IgD-negative memory B cell (primary cell): ENCODE results near the gene ACIN1. TPM values are rescaled to one million over a fixed set of nuclear protein-coding genes. Genes with fewer than 3 reads are reported as not detected.
A peak's percentile ranks its signal among the peaks of the same experiment; 100 is the strongest.

Experiments used
- H3K27ac Mint-ChIP-seq, 3 donors: one replicate each; pipeline ENCODE4 v1.8.0; 2020 to 2022; ENCODE audit warnings: mild to moderate bottlenecking in 3 of 3, mixed read lengths in 3 of 3, moderate library complexity in 1 of 3
- H3K27me3 Mint-ChIP-seq: one replicate; pipeline ENCODE4 v1.8.0; 2021; ENCODE audit warnings: mixed read lengths
- H3K36me3 Mint-ChIP-seq: one replicate; pipeline ENCODE4 v1.8.0; 2020; ENCODE audit warnings: mild to moderate bottlenecking, mixed read lengths
- H3K4me1 Mint-ChIP-seq, 3 donors: one replicate each; pipeline ENCODE4 v1.8.0; 2020 to 2022; ENCODE audit warnings: mixed read lengths in 3 of 3, mild to moderate bottlenecking in 1 of 3
- H3K4me3 Mint-ChIP-seq, 4 donors: one replicate each; pipeline ENCODE4 v1.8.0; 2020 to 2022; ENCODE audit warnings: mild to moderate bottlenecking in 4 of 4, mixed read lengths in 4 of 4, moderate library complexity in 3 of 4
- H3K9me3 Mint-ChIP-seq, 3 donors: one replicate each; pipeline ENCODE4 v1.8.0; 2020 to 2021; ENCODE audit warnings: mixed read lengths in 3 of 3, mild to moderate bottlenecking in 1 of 3
- polyA plus RNA-seq: library from polyadenylated mRNA; unstranded; fragments of 300-500 nt; fragmentation: Illumina TruSeq; gene quantifications from one replicate; pipeline ENCODE4 v1.2.3, GENCODE V29; 2021

The ACIN1 gene
- polyA plus RNA-seq, 1 donor from 2014 or later = 18.8 TPM

DNA sequence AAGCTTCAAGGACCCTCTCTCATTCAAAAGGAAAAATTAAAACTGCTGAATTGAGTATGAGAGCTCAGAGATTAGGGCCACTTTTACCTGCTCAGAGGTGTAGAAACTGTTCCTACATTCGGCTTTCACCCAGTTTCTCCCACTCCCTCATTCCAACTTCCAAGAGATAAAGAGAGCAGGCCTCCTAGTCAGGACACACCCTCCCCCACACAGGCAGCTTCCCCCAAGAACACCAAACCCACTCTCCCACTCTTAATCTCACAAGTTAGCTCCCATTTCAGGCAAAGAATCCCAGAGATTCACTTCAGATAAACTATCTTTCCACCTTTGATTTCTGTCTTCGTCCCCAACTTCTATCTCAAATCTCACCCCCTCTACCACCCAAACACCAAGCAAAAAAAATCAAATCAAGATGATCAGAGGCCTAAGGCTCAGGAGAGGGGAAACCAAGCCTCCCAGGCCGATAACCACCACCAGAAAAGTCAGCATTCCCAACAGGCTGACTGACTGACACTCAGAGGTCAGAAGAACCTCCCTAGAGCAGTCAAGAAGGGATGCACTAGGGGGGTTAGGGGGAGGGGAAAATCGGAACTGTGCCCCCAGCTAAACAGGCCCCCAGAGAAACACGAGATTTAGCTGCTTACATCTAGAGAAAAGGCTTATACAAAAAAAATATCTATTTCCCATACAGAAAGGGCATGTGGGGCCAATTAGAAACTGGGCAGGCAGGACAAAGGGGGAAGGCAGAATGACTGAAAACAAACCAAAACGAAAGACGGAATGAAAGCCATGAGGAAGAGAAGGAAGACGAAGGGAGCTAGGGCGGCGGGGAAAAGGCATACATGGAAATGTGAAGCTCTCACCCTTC lies 24.4 kb downstream of the ACIN1 start:
- peak overlapping the region; percentile 88 to 94 (median 93) for H3K27ac Mint-ChIP-seq
- no peaks in the 10 kb centered on the region for H3K9me3 Mint-ChIP-seq
- H3K36me3 Mint-ChIP-seq = peaks cover 3% of the 10 kb centered on the region
- H3K4me1 Mint-ChIP-seq = peaks cover 20 to 30% (median 25%) of the 10 kb centered on the region in 3 donors
- H3K4me3 Mint-ChIP-seq = peak overlapping the region; percentile 88 to 98 (median 95)
- H3K27me3 Mint-ChIP-seq = no peaks in the 10 kb centered on the region

DNA sequence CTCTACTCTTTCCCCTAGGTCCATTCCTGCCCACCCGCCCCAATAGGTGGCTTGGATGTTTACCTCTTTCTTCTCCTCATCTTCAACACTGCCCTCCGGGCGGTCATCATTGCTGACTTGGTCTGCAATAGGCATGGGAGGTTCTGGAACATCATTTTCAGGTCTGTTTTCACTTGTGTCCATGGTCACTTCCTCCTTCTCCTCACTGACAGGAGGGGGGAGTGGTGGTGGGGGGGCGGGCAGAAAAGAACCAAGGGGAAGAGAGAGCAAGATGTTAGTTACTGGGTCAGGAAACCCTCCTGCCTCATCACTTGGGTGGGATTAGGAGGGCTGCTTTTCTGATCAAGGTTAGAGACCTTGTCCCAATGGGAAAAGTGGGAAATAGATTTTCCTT lies 25.5 kb downstream of the ACIN1 start:
- H3K27ac Mint-ChIP-seq = peak overlapping the region; percentile 39 to 89 (median 53)
- H3K36me3 Mint-ChIP-seq = peaks cover 3% of the 10 kb centered on the region
- H3K4me3 Mint-ChIP-seq = peak overlapping the region in 3 of 4 donors; percentile 32 to 88 (median 49)
- peaks cover 20 to 30% (median 25%) of the 10 kb centered on the region in 3 donors for H3K4me1 Mint-ChIP-seq
- H3K27me3 Mint-ChIP-seq = no peaks in the 10 kb centered on the region
- no peaks in the 10 kb centered on the region for H3K9me3 Mint-ChIP-seq

DNA sequence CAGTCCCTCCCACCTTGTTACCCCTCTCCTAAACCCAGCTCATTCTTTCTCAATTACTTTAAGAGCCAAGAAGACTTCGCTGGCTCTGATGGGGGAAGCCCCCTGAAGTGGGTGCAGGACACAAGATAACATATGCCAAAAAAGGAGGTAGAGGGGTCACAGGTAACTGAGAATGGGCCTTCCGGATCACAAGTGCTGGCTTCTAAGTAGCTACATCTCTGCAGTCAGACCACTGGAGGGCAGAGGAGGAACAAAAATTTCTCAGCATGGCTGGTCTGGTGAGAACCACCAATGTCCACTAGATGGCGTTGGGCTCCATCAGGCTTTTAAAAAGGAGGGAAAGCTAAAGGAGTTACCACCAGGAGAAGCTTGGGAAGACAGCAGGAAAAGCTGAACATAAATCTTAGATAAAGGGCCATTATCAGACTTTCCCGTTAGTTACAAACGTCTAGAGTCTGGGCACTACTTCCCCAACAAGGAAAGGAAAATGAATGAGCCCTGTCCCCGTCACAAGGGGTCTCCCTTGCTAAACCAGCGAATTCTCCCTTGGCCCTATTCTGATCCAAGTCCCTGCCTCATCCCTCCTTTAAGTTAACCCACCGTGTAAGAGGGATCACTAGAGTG lies 26.0 kb downstream of the ACIN1 start:
- Mint-ChIP-seq H3K27ac (peak overlapping the region; percentile 88 to 92 (median 89)), H3K36me3 (peaks cover 3% of the 10 kb centered on the region), H3K9me3 (no peaks in the 10 kb centered on the region), H3K27me3 (no peaks in the 10 kb centered on the region), H3K4me1 (peaks cover 20 to 30% (median 25%) of the 10 kb centered on the region in 3 donors), H3K4me3 (peak overlapping the region in 3 of 4 donors; percentile 32 to 88 (median 49))

DNA sequence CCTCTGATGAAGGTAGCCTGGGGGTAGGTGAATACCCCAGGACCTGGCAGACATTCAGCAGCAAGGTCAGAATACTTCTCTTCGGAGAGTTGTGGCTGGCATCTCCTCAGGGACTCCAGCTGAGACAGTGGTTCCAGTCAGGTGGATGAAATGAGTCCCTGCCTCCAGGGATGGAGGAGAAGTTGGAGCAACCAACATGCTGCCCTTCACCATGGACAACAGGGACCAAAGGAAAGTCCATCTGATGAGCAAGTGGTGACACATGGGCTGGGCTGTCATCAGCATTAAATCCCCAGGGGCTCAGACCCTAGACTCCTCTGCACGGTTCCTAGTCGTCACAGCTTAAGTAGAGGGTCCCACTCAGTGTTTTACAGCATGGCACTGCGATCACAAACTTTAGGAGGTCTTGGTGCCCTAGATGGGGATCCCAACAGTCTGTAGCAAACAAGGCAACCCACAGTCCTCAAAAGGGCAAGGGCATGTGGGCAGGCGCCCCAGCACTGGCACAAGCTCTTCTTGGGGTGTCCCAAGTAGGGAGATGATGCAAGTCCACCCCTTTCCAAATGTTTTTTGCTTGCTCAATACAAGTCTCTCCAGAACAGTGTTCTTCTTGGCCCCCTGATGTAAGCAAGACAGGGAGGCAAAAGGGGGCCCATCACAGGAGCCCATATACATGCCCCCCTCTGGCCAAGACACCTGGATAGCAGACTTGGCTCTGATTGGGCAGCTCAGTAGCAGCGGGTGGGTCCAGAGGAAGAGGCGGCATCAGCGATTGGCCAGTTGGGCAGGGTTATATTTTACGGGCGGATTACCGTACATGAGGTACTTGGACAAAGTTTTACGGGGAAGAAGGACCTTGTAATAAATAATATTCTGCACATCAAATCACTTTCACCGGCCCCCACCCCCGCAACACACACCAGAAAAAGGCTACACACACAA lies 26.8 kb downstream of the ACIN1 start:
- Mint-ChIP-seq H3K27ac (peak overlapping the region in 2 of 3 donors; percentile 88 to 89), H3K27me3 (no peaks in the 10 kb centered on the region), H3K4me1 (peaks cover 20 to 30% (median 25%) of the 10 kb centered on the region in 3 donors), H3K9me3 (no peaks in the 10 kb centered on the region), H3K4me3 (no peak overlapping the region), H3K36me3 (peaks cover 3% of the 10 kb centered on the region)

GRCh38 chr14:23066855-23067744 lies 27.8 kb downstream of the ACIN1 start:
- H3K4me3 Mint-ChIP-seq = no peak overlapping the region
- H3K27me3 Mint-ChIP-seq = no peaks in the 10 kb centered on the region
- H3K4me1 Mint-ChIP-seq = peaks cover 20 to 24% (median 23%) of the 10 kb centered on the region in 3 donors
- H3K27ac Mint-ChIP-seq = no peak overlapping the region
- H3K36me3 Mint-ChIP-seq = peaks cover 3% of the 10 kb centered on the region
- no peaks in the 10 kb centered on the region for H3K9me3 Mint-ChIP-seq

- H3K9me3 Mint-ChIP-seq = no peaks in the 10 kb centered on the region
- no peak overlapping the region for H3K27ac Mint-ChIP-seq
- peaks cover 3% of the 10 kb centered on the region for H3K36me3 Mint-ChIP-seq
- peaks cover 14 to 17% (median 16%) of the 10 kb centered on the region in 3 donors for H3K4me1 Mint-ChIP-seq
- no peaks in the 10 kb centered on the region for H3K27me3 Mint-ChIP-seq
- H3K4me3 Mint-ChIP-seq = peak overlapping the region in 1 of 4 donors; percentile 50
Observed at GRCh38 chr14:23066368-23066767, 28.6 kb downstream of the ACIN1 start.

DNA sequence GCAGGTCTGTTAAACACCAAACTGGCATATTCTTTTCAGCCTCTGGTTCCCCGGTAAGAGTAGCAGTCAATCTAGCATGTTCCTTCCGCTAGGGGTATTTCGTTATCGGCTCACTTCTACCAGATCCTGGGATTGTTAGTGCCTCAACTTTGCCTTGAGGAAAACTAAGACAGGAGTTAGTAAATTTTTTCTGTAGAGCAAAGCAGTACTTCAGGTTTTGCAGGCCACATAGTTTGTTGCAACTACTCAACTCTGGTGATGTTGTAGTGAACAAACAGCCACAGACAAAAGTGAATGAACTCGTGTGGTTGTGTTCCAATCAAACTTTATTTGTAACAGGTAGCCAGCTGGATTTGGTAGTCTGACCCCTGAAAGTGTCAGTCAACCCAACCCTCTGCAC lies 31.3 kb downstream of the ACIN1 start:
- Mint-ChIP-seq H3K4me1 (peaks cover under 1 to 3% (median 1%) of the 10 kb centered on the region in 3 donors), H3K36me3 (peaks cover 5% of the 10 kb centered on the region), H3K4me3 (peak overlapping the region in 1 of 4 donors; percentile 6), H3K9me3 (no peaks in the 10 kb centered on the region), H3K27ac (peak overlapping the region in 2 of 3 donors; percentile 59 to 67), H3K27me3 (no peaks in the 10 kb centered on the region)

DNA sequence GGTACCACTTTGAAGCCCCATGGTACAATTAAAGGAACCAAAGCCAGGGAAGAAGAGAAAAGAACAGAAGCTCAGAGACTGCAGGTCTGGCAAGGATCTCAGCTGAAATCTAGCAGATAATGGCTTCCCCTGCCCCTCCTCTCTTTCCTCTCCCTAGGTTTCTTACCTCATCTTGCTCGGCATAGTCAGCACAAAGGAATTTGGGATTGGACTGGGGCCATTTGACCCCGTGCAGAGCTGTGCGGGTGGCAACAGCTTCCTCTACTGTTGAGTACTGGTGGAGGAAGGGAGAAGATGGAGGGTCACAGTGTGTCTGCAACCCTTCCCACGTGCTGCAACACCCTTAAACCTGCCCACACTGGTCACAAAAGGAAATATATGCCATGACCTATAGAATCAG lies 32.9 kb downstream of the ACIN1 start:
- Mint-ChIP-seq H3K27ac (no peak overlapping the region), H3K27me3 (no peaks in the 10 kb centered on the region), H3K4me3 (no peak overlapping the region), H3K9me3 (no peaks in the 10 kb centered on the region), H3K36me3 (peaks cover 7% of the 10 kb centered on the region), H3K4me1 (peaks cover 3 to 5% (median 4%) of the 10 kb centered on the region in 3 donors)

DNA sequence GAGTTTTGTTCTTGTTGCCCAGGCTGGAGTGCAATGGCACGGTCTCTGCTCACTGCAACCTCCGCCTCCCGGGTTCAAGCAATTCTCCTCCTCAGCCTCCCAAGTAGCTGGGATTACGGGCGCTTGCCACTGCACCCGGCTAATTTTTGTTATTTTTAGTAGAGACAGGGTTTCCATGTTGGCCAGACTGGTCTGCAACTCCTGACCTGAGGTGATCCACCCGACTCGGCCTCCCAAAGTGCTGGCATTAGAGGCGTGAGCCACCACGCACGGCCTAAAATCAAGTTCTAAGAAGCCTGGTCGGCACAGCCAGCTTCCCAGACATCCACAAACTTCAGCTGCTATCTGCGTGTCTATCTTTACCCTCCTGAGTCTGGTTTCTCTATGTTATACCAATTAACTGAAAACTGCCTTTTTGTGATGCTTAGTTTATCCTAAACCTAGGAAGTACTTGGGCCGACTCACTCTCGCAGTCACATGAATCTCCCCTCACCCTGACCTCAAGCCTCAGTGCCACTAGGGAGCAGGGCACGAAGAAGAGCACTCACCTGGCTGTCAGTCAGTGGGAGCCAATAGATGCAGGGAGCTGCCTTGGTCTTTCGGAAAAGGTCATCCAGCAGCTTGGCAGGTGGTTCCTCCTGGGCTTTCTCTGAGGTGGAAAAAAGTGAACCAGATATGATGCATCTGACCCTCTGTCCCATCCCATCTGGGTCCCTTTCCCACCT lies 34.2 kb downstream of the ACIN1 start:
- no peak overlapping the region for H3K4me3 Mint-ChIP-seq
- H3K27me3 Mint-ChIP-seq = peaks cover 4% of the 10 kb centered on the region
- H3K9me3 Mint-ChIP-seq = no peaks in the 10 kb centered on the region
- no peak overlapping the region for H3K27ac Mint-ChIP-seq
- H3K36me3 Mint-ChIP-seq = peaks cover 5% of the 10 kb centered on the region
- peaks cover 5 to 13% (median 8%) of the 10 kb centered on the region in 3 donors for H3K4me1 Mint-ChIP-seq

GRCh38 chr14:23058654-23059504 lies 36.1 kb downstream of the ACIN1 start:
- peak overlapping the region in 1 of 3 donors; percentile 95 for H3K27ac Mint-ChIP-seq
- H3K4me3 Mint-ChIP-seq = peak overlapping the region in 1 of 4 donors; percentile 38
- H3K27me3 Mint-ChIP-seq = peaks cover 5% of the 10 kb centered on the region
- peaks cover 5 to 13% (median 8%) of the 10 kb centered on the region in 3 donors for H3K4me1 Mint-ChIP-seq
- no peaks in the 10 kb centered on the region for H3K9me3 Mint-ChIP-seq
- H3K36me3 Mint-ChIP-seq = peaks cover 5% of the 10 kb centered on the region

DNA sequence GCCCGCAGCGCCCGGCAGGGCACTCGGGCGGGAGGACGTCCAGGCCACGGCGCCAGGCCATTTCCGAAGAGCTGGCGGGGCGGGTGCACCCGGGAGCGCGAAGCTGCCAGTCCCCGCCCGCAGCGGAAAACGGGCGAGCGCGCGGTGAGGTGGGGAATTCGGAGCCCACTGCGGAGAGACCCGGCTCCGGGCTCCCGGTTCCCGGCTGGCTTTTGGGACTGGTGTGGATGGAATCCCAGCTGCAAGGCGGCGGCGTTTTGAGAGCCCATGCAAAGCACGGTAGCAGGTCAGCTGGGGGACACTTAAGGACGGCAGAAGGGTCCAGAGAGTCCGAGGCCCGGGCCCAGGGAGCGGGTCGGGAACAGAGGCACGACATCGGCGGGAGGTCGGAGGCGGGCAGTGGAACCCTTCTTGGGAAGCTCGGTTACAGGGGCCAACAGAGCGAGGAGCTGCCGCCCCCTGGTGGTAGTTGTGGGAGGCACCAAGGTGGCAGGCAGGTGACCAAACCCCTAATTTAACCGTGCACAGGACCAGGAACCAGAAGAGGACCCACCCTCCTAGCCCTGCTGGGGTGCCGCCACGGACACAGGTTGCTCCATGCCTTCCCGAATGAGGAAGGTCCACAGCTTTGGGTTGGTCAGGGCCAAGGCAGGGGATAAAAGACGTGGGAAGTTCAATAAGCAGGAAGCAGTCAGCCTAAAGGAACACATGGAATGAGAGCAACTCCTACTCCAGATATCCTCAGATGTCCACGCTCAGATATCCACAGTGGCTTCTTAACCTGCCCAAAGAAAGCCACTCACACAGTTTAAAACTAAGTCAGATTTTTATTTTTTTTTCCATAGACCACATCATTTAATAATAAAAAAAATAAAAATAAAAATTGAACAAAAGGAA lies 36.9 kb downstream of the ACIN1 start:
- H3K4me3 Mint-ChIP-seq = peak overlapping the region; percentile 78 to 96 (median 91)
- H3K36me3 Mint-ChIP-seq = peaks cover 5% of the 10 kb centered on the region
- no peaks in the 10 kb centered on the region for H3K9me3 Mint-ChIP-seq
- H3K27me3 Mint-ChIP-seq = peaks cover 5% of the 10 kb centered on the region
- H3K27ac Mint-ChIP-seq = peak overlapping the region in 2 of 3 donors; percentile 69 to 83
- H3K4me1 Mint-ChIP-seq = peaks cover 5 to 13% (median 8%) of the 10 kb centered on the region in 3 donors
